GM12878 (cell line): ENCODE measurements around the gene CD200R1. TPM values are rescaled to one million over a fixed set of nuclear protein-coding genes. Genes with fewer than 3 reads are reported as not detected.

Experiments
- ATAC-seq: fragments of 200-7000 bp; cut with Tn5 transposase; 3 replicates; pipeline ENCODE4 v1.9.1; 2020; ENCODE audit warnings: mild to moderate bottlenecking, moderate library complexity
- BruUV-seq: library from RNA; stranded (reverse); fragments of 400-500 nt; replicated peaks from 2 replicates; lab custom pipeline; 2021; lab: Mats Ljungman, UMichigan
- CTCF ChIA-PET: fragments of 300-600 bp; sonication (Branson Sonifier 250); formaldehyde crosslinking; extraction: SDS; loops from one replicate; lab custom pipeline; 2021; ENCODE audit warnings: inconsistent platforms; lab: Yijun Ruan, JAX
- POLR2A ChIA-PET: fragments of 350-600 bp; formaldehyde crosslinking; extraction: SDS; loops from one replicate; lab custom pipeline; 2021; ENCODE audit warnings: inconsistent platforms; lab: Charles Lee
- RAD21 ChIA-PET: fragments of 300-600 bp; sonication (Branson Sonifier 250); formaldehyde crosslinking; loops from one replicate; lab custom pipeline; 2023; ENCODE audit warnings: antibody characterized with exemption; ENCODE audit not compliant: unreplicated experiment; lab: Charles Lee
- SMC1A ChIA-PET: fragments of 300-600 bp; sonication (Branson Sonifier 250); formaldehyde crosslinking; loops from one replicate; lab custom pipeline; 2023; ENCODE audit not compliant: unreplicated experiment, uncharacterized antibody; lab: Charles Lee
- DNase-seq: peaks from one replicate; pipeline ENCODE4 v3.0.0-alpha.2; 2011; ENCODE audit warnings: low read depth, low spot score
- FAIRE-seq: peaks from 3 replicates; lab custom pipeline; 2011; peaks lifted over from hg19 to GRCh38; lab: Jason Lieb, UNC
- H2AFZ ChIP-seq: 2 replicates; pipeline ENCODE4 v1.6.0; 2011; ENCODE audit warnings: low read depth, low read length, control low read depth; ENCODE audit not compliant: control insufficient read depth
- H3K27ac ChIP-seq: 2 replicates; pipeline ENCODE4 v1.5.1; 2011; ENCODE audit warnings: control low read depth; ENCODE audit not compliant: control insufficient read depth, insufficient read depth
- H3K27me3 ChIP-seq, 2 experiments: replicated peaks in 1 of 2; 2 replicates each; pipeline versions ENCODE4 v1.6.0 to v1.6.1; 2011; ENCODE audit warnings: low read length in 1 of 2; ENCODE audit not compliant: control insufficient read depth in 2 of 2, insufficient read depth in 2 of 2
- H3K36me3 ChIP-seq, 2 experiments: 2 replicates each; pipeline ENCODE4 v1.5.1; 2011; ENCODE audit warnings: low read length in 1 of 2; ENCODE audit not compliant: control insufficient read depth in 2 of 2, insufficient read depth in 2 of 2
- H3K4me1 ChIP-seq: 2 replicates; pipeline ENCODE4 v1.6.1; 2011; ENCODE audit warnings: mild to moderate bottlenecking, low read length, moderate library complexity, mixed read lengths; ENCODE audit not compliant: control insufficient read depth, insufficient read depth
- H3K4me2 ChIP-seq: 2 replicates; pipeline ENCODE4 v1.6.0; 2011; ENCODE audit warnings: control low read depth; ENCODE audit not compliant: control insufficient read depth, insufficient read depth
- H3K4me3 ChIP-seq: fragments of 200-600 bp; sonication (generic); 2 replicates; pipeline ENCODE4 v1.5.1; 2016
- H3K79me2 ChIP-seq: 2 replicates; pipeline ENCODE4 v1.6.0; 2011; ENCODE audit warnings: low read length; ENCODE audit not compliant: control insufficient read depth, insufficient read depth
- H3K9ac ChIP-seq: 2 replicates; pipeline ENCODE4 v1.8.0; 2011; ENCODE audit warnings: low read length, control low read depth, mixed read lengths; ENCODE audit not compliant: control insufficient read depth, insufficient read depth
- H3K9me3 ChIP-seq: replicated peaks from 3 replicates; pipeline ENCODE4 v1.5.1; 2011; ENCODE audit warnings: mild to moderate bottlenecking, low read length; ENCODE audit not compliant: control insufficient read depth, insufficient read depth
- H4K20me1 ChIP-seq: 2 replicates; pipeline ENCODE4 v1.6.0; 2011; ENCODE audit not compliant: control insufficient read depth, insufficient read depth
- ATF2 ChIP-seq: IDR thresholded peaks from 2 replicates; pipeline ENCODE4 v1.6.1; 2012; ENCODE audit warnings: low read length, inconsistent platforms
- CBFB ChIP-seq: IDR thresholded peaks from 2 replicates; pipeline ENCODE4 v1.6.1; 2016; ENCODE audit warnings: antibody characterized with exemption, low read depth
- EZH2 ChIP-seq: IDR thresholded peaks from 2 replicates; pipeline ENCODE4 v1.6.1; 2012; ENCODE audit warnings: low read depth, mild to moderate bottlenecking, control low read depth, inconsistent platforms, low read length, borderline replicate concordance; ENCODE audit not compliant: control insufficient read depth
- FOS ChIP-seq: IDR thresholded peaks from 3 replicates; pipeline ENCODE4 v1.6.1; 2011; ENCODE audit warnings: borderline replicate concordance; ENCODE audit not compliant: insufficient read length; ENCODE audit errors: extremely low read depth
- FOXM1 ChIP-seq: IDR thresholded peaks from 2 replicates; pipeline ENCODE4 v1.6.1; 2012; ENCODE audit warnings: low read depth, mild to moderate bottlenecking, inconsistent platforms, low read length, moderate library complexity
- IRF5 ChIP-seq: fragments of 450-650 bp; IDR thresholded peaks from 2 replicates; pipeline ENCODE4 v1.6.1; 2017; ENCODE audit warnings: borderline replicate concordance
- MXI1 ChIP-seq: fragments of 150-350 bp; IDR thresholded peaks from 2 replicates; pipeline ENCODE4 v1.6.1; 2011; ENCODE audit warnings: low read depth, mild to moderate bottlenecking, inconsistent platforms, low read length, improper control_type of control experiment
- NFIC ChIP-seq: IDR thresholded peaks from 2 replicates; pipeline ENCODE4 v1.6.1; 2012; ENCODE audit warnings: low read depth, mild to moderate bottlenecking, inconsistent platforms, low read length, moderate library complexity
- NR2F1 ChIP-seq: fragments of 450-650 bp; conservative IDR thresholded peaks from 2 replicates; pipeline ENCODE4 v1.6.1; 2017; ENCODE audit warnings: mild to moderate bottlenecking
- PML ChIP-seq: IDR thresholded peaks from 2 replicates; pipeline ENCODE4 v1.6.1; 2012; ENCODE audit warnings: low read length, inconsistent platforms
- RFX5 ChIP-seq: IDR thresholded peaks from 2 replicates; pipeline ENCODE4 v1.6.1; 2011; ENCODE audit warnings: low read depth, low read length, improper control_type of control experiment
- RUNX3 ChIP-seq: IDR thresholded peaks from 2 replicates; pipeline ENCODE4 v1.6.1; 2012; ENCODE audit warnings: low read length, inconsistent platforms
- SUZ12 ChIP-seq: fragments of 200-600 bp; sonication (generic); IDR thresholded peaks from one replicate; pipeline ENCODE4 v1.6.1; 2018; ENCODE audit warnings: antibody characterized with exemption, mild to moderate bottlenecking; ENCODE audit not compliant: unreplicated experiment
- WGBS: methylation state at CpG from one replicate; pipeline ENCODE4 v1.1.6; 2016; ENCODE audit warnings: low lambda C conversion rate; ENCODE audit not compliant: insufficient replicate concordance, insufficient coverage; ENCODE audit errors: missing lambda C conversion rate; 5-methylcytosine and 5-hydroxymethylcytosine counted together
- in situ Hi-C: fragments of 300-500 bp; cut with MboI; formaldehyde crosslinking; loops from 9 replicates; pipeline ENCODE4 v1.14.3; 2018; ENCODE audit warnings: mixed read lengths
- intact Hi-C: fragments of 100-400 bp; cut with micrococcal nuclease; formaldehyde crosslinking; loops from one replicate; pipeline ENCODE4 v1.14.2; 2022; ENCODE audit not compliant: unreplicated experiment
- polyA plus RNA-seq, 11 experiments: library from polyadenylated mRNA; depleted of rRNA in 4 of 11; unstranded in 6 of 11; stranded (reverse) in 5 of 11; fragments of >200 nt; fragmentation: Nextera tagmentation in 4 of 11; fragmentation: Illumina TruSeq in 1 of 11; extraction: Ambion mirVana in 4 of 11; extraction: Trizol in 1 of 11; gene quantifications; 1 replicate in 1 of 11; 2 replicates in 10 of 11; pipeline versions ENCODE4 v1.2.1 to v1.2.3, GENCODE V29; 2011 to 2016; ENCODE audit warnings: inconsistent platforms in 2 of 11, missing spikeins in 2 of 11, low read depth in 1 of 11
- total RNA-seq, 4 experiments: library from RNA; depleted of rRNA in 3 of 4; stranded (reverse); fragments of >200 nt in 3 of 4; fragmentation: Illumina TruSeq in 1 of 4; extraction: Trizol in 1 of 4; gene quantifications; 2 replicates each; pipeline versions ENCODE4 v1.2.1 to v1.2.3, GENCODE V29; 2013 to 2021

CD200R1 gene
- total and polyA plus RNA-seq, 10 of the 15 experiments (the other 5 are each of a cell fraction or from before 2014, with no cell fraction given) = 0.15 to 1.1 (median 0.88) TPM

GRCh38 chr3:112948346-112948838 lies 26.5 kb downstream of the CD200R1 start:
- FAIRE-seq = no peak
- H3K36me3 ChIP-seq = no peaks in the 10 kb centered on the region
- H3K4me2 ChIP-seq = no peak overlapping the region
- TF ChIP-seq NR2F1 = no peak
- no peak for TF ChIP-seq RFX5
- TF ChIP-seq RUNX3 = no peak
- TF ChIP-seq EZH2 = no peak
- no peak for TF ChIP-seq IRF5
- no peak for TF ChIP-seq NFIC
- TF ChIP-seq CBFB = no peak
- TF ChIP-seq FOXM1 = no peak
- no peak for TF ChIP-seq ATF2
- TF ChIP-seq PML = no peak
- TF ChIP-seq MXI1 = no peak
- TF ChIP-seq SUZ12 = no peak
- no peak for TF ChIP-seq FOS
- TF ChIP-seq, all 136 proteins: peak for 0
- no peaks in the 10 kb centered on the region for H3K79me2 ChIP-seq
- no TSS peak for BruUV-seq
- no peaks in the 10 kb centered on the region for H3K4me1 ChIP-seq
- no peaks in the 10 kb centered on the region for H3K27me3 ChIP-seq
- ChIA-PET RAD21 (no interaction called here), SMC1A (interaction anchor here (0.9 to 1.2 kb wide), 2 partner anchors 18 to 210 kb away, joined by 3 to 4 read pairs; no protein-coding TSS in a partner anchor), POLR2A (no interaction called here), CTCF (interaction anchor here (1.2 kb wide), 1 partner anchor 33 kb away, joined by 5 read pairs; no protein-coding TSS in a partner anchor)
- H3K9me3 ChIP-seq = no peaks in the 10 kb centered on the region; the same call in 1 of the 3 replicates
- intact Hi-C loops = no loop called here
- ATAC-seq (no peak), DNase-seq (no peak)
- 91% methylated on average over 9 of the region's 9 CpGs for WGBS
- no peaks in the 10 kb centered on the region for H4K20me1 ChIP-seq
- H3K9ac ChIP-seq = no peak overlapping the region
- in situ Hi-C loops = no loop called here
- no peak overlapping the region for H3K27ac ChIP-seq
- no peak overlapping the region for H3K4me3 ChIP-seq
- H2AFZ ChIP-seq = no peak overlapping the region
